MM.1S (cell line): ENCODE data around the gene TMEM14A.

Experiments
- DNase-seq: peaks from one replicate; pipeline ENCODE4 v3.0.0-alpha.2; 2015
- H2AFZ ChIP-seq: fragments of 300-600 bp; sonication (generic); 2 replicates; pipeline ENCODE4 v1.6.0; 2016; ENCODE audit warnings: antibody characterized with exemption, low read length
- H3F3A ChIP-seq: fragments of 300-600 bp; sonication (generic); 2 replicates; pipeline ENCODE4 v1.6.1; 2016; ENCODE audit warnings: mild to moderate bottlenecking, antibody characterized with exemption, low read length, moderate library complexity, mixed read lengths; ENCODE audit not compliant: insufficient read depth
- H3K27ac ChIP-seq: fragments of 300-600 bp; sonication (generic); 2 replicates; pipeline ENCODE4 v1.5.1; 2016; ENCODE audit warnings: mild to moderate bottlenecking, low read length
- H3K27me3 ChIP-seq: fragments of 300-600 bp; sonication (generic); replicated peaks from 2 replicates; pipeline ENCODE4 v1.6.0; 2016; ENCODE audit warnings: low read length; ENCODE audit not compliant: insufficient read depth
- H3K36me3 ChIP-seq: fragments of 300-600 bp; sonication (generic); replicated peaks from 2 replicates; pipeline ENCODE4 v1.6.1; 2016; ENCODE audit warnings: mild to moderate bottlenecking, low read length, mixed read lengths; ENCODE audit not compliant: insufficient read depth
- H3K4me1 ChIP-seq: fragments of 300-600 bp; sonication (generic); 2 replicates; pipeline ENCODE4 v1.6.1; 2016; ENCODE audit warnings: low read length, mixed read lengths
- H3K4me2 ChIP-seq: fragments of 300-600 bp; sonication (generic); 2 replicates; pipeline ENCODE4 v1.6.0; 2016; ENCODE audit warnings: low read depth, low read length
- H3K4me3 ChIP-seq: fragments of 300-600 bp; sonication (generic); 2 replicates; pipeline ENCODE4 v1.5.1; 2016; ENCODE audit warnings: low read length, mixed read lengths
- H3K79me2 ChIP-seq: fragments of 300-600 bp; sonication (generic); 2 replicates; pipeline ENCODE4 v1.6.1; 2016; ENCODE audit warnings: mixed run types, low read length, mixed read lengths
- H3K9ac ChIP-seq: fragments of 300-600 bp; sonication (generic); 2 replicates; pipeline ENCODE4 v1.6.1; 2016; ENCODE audit warnings: low read length, mixed read lengths
- H3K9me2 ChIP-seq: fragments of 300-600 bp; sonication (generic); replicated peaks from 2 replicates; pipeline ENCODE4 v1.6.1; 2016; ENCODE audit warnings: mild to moderate bottlenecking, low read length, mixed read lengths; ENCODE audit not compliant: insufficient read depth
- H3K9me3 ChIP-seq: fragments of 300-600 bp; sonication (generic); replicated peaks from 2 replicates; pipeline ENCODE4 v1.6.1; 2016; ENCODE audit warnings: mild to moderate bottlenecking, low read length, mixed read lengths; ENCODE audit not compliant: insufficient read depth
- H4K20me1 ChIP-seq: fragments of 300-600 bp; sonication (generic); 2 replicates; pipeline ENCODE4 v1.6.1; 2016; ENCODE audit warnings: mild to moderate bottlenecking, low read length, moderate library complexity, mixed read lengths; ENCODE audit not compliant: insufficient read depth
- EZH2 ChIP-seq: fragments of 300-600 bp; sonication (generic); optimal IDR thresholded peaks from 2 replicates; pipeline ENCODE3; 2017; ENCODE audit warnings: low read depth, mild to moderate bottlenecking, antibody characterized with exemption, low read length, mixed read lengths
- EZH2phosphoT487 ChIP-seq: fragments of 300-600 bp; sonication (generic); IDR thresholded peaks from 2 replicates; pipeline ENCODE4 v1.6.1; 2018; ENCODE audit warnings: antibody characterized with exemption, low read length
- TF ChIP-seq, protein P1 (sequence below): fragments of 300-600 bp; sonication (generic); IDR thresholded peaks from 2 replicates; pipeline ENCODE4 v1.5.1; 2016; ENCODE audit warnings: antibody characterized with exemption, low read length, mixed read lengths

The TMEM14A gene

GRCh38 chr6:52724406-52725121 is 53.7 kb downstream of the TMEM14A start:
- TF ChIP-seq, protein P1, sequence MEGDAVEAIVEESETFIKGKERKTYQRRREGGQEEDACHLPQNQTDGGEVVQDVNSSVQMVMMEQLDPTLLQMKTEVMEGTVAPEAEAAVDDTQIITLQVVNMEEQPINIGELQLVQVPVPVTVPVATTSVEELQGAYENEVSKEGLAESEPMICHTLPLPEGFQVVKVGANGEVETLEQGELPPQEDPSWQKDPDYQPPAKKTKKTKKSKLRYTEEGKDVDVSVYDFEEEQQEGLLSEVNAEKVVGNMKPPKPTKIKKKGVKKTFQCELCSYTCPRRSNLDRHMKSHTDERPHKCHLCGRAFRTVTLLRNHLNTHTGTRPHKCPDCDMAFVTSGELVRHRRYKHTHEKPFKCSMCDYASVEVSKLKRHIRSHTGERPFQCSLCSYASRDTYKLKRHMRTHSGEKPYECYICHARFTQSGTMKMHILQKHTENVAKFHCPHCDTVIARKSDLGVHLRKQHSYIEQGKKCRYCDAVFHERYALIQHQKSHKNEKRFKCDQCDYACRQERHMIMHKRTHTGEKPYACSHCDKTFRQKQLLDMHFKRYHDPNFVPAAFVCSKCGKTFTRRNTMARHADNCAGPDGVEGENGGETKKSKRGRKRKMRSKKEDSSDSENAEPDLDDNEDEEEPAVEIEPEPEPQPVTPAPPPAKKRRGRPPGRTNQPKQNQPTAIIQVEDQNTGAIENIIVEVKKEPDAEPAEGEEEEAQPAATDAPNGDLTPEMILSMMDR = peak; percentile 92
- TF ChIP-seq EZH2phosphoT487 (no peak), EZH2 (no peak)
- no peaks in the 10 kb centered on the region for H3K27me3 ChIP-seq
- no peak overlapping the region for H3K9ac ChIP-seq
- H3K9me3 ChIP-seq = no peaks in the 10 kb centered on the region
- no peaks in the 10 kb centered on the region for H3K9me2 ChIP-seq
- H4K20me1 ChIP-seq = no peaks in the 10 kb centered on the region
- peak; percentile 82 for DNase-seq
- H3K79me2 ChIP-seq = no peaks in the 10 kb centered on the region
- no peaks in the 10 kb centered on the region for H3K36me3 ChIP-seq
- H3K4me1 ChIP-seq = peaks cover 6% of the 10 kb centered on the region
- peak overlapping the region; percentile 40; the same call in 1 of the 2 replicates for H3K4me2 ChIP-seq
- H3K4me3 ChIP-seq = no peak overlapping the region
- no peaks in the 10 kb centered on the region for H3F3A ChIP-seq
- peak overlapping the region; percentile 54; the same call in 1 of the 2 replicates for H2AFZ ChIP-seq
- H3K27ac ChIP-seq = no peak overlapping the region

DNA sequence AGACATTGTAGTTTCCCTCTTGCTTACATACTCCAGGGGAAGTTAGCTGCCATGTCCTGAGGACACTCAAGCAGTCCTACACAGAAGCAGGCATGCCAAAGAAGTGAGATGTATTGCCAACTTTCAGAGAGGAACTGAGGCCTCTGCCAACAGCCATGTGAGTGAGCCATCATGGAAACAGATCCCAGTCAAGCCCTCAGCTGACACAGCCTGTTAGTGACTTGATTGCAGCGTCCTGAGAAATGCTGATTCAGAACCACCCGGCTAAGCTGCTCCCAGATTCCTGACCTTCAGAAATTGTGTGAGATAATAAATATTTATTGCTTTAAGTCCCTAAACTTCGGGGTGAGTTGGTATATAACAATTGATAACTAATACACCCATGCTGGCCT is 54.2 kb downstream of the TMEM14A start:
- Histone ChIP-seq H3K27me3 (no peaks in the 10 kb centered on the region), H3K9ac (no peak overlapping the region), H3K4me1 (peaks cover 6% of the 10 kb centered on the region), H3K4me3 (no peak overlapping the region), H3K27ac (no peak overlapping the region), H4K20me1 (no peaks in the 10 kb centered on the region), H3K9me2 (no peaks in the 10 kb centered on the region), H3K36me3 (no peaks in the 10 kb centered on the region), H3K9me3 (no peaks in the 10 kb centered on the region), H2AFZ (peak overlapping the region; percentile 54; the same call in 1 of the 2 replicates), H3K79me2 (no peaks in the 10 kb centered on the region), H3K4me2 (peak overlapping the region; percentile 40; the same call in 1 of the 2 replicates), H3F3A (no peaks in the 10 kb centered on the region)
- no peak for DNase-seq
- TF ChIP-seq EZH2 (no peak), EZH2phosphoT487 (no peak)
- TF ChIP-seq, protein P1 = no peak

- Histone ChIP-seq H3K36me3 (no peaks in the 10 kb centered on the region), H4K20me1 (no peaks in the 10 kb centered on the region), H3K4me2 (no peak overlapping the region), H3K4me3 (no peak overlapping the region), H3K9me2 (no peaks in the 10 kb centered on the region), H3K9me3 (no peaks in the 10 kb centered on the region), H3K79me2 (no peaks in the 10 kb centered on the region), H3K27ac (no peak overlapping the region), H2AFZ (no peak overlapping the region), H3K9ac (no peak overlapping the region), H3K4me1 (peaks cover 6% of the 10 kb centered on the region), H3F3A (no peaks in the 10 kb centered on the region), H3K27me3 (no peaks in the 10 kb centered on the region)
- TF ChIP-seq, protein P1 = no peak
- no peak for TF ChIP-seq EZH2phosphoT487
- no peak for TF ChIP-seq EZH2
- no peak for DNase-seq
Measured at GRCh38 chr6:52725535-52726192, 54.8 kb downstream of the TMEM14A start.
